Glutamatergic neuron (in vitro differentiated cells): ENCODE measurements around the gene GPR55. TPM values are rescaled to one million over a fixed set of nuclear protein-coding genes. Genes with fewer than 3 reads are reported as not detected.

ENCODE experiments used
- DNase-seq: peaks from one replicate; pipeline ENCODE4 v3.0.0; 2022
- H3K27ac Mint-ChIP-seq: one replicate; pipeline ENCODE4 v1.8.0; 2020; ENCODE audit warnings: mild to moderate bottlenecking, mixed read lengths, inconsistent platforms; ENCODE audit not compliant: unreplicated experiment
- H3K27me3 Mint-ChIP-seq: one replicate; pipeline ENCODE4 v1.8.0; 2020; ENCODE audit warnings: mild to moderate bottlenecking, moderate library complexity, mixed read lengths, inconsistent platforms; ENCODE audit not compliant: unreplicated experiment
- H3K36me3 Mint-ChIP-seq: one replicate; pipeline ENCODE4 v1.8.0; 2020; ENCODE audit warnings: mild to moderate bottlenecking, mixed read lengths, inconsistent platforms; ENCODE audit not compliant: unreplicated experiment
- H3K4me1 Mint-ChIP-seq: one replicate; pipeline ENCODE4 v1.8.0; 2020; ENCODE audit warnings: mild to moderate bottlenecking, low read depth, mixed read lengths, inconsistent platforms; ENCODE audit not compliant: unreplicated experiment
- H3K4me3 Mint-ChIP-seq: one replicate; pipeline ENCODE4 v1.8.0; 2020; ENCODE audit warnings: mild to moderate bottlenecking, mixed read lengths, inconsistent platforms; ENCODE audit not compliant: unreplicated experiment
- H3K9me3 Mint-ChIP-seq: one replicate; pipeline ENCODE4 v1.8.0; 2020; ENCODE audit warnings: mild to moderate bottlenecking, moderate library complexity, mixed read lengths, inconsistent platforms; ENCODE audit not compliant: unreplicated experiment
- total RNA-seq: library from RNA; stranded (reverse); fragmentation: NEBNext Ultra II Directional; extraction: Animal tissue kit (Norgen Biotek cat#: 25700); gene quantifications from one replicate; pipeline ENCODE4 v1.2.1, GENCODE V29; 2021; ENCODE audit not compliant: unreplicated experiment
- TF ChIP-seq, protein P1 (sequence below): fragments of 200-600 bp; sonication (generic); IDR thresholded peaks from one replicate; pipeline ENCODE4 v1.5.0; 2021; ENCODE audit not compliant: partially characterized antibody, unreplicated experiment

Gene GPR55
- total RNA-seq, 1 donor from 2014 or later = not detected

- TF ChIP-seq, protein P1, sequence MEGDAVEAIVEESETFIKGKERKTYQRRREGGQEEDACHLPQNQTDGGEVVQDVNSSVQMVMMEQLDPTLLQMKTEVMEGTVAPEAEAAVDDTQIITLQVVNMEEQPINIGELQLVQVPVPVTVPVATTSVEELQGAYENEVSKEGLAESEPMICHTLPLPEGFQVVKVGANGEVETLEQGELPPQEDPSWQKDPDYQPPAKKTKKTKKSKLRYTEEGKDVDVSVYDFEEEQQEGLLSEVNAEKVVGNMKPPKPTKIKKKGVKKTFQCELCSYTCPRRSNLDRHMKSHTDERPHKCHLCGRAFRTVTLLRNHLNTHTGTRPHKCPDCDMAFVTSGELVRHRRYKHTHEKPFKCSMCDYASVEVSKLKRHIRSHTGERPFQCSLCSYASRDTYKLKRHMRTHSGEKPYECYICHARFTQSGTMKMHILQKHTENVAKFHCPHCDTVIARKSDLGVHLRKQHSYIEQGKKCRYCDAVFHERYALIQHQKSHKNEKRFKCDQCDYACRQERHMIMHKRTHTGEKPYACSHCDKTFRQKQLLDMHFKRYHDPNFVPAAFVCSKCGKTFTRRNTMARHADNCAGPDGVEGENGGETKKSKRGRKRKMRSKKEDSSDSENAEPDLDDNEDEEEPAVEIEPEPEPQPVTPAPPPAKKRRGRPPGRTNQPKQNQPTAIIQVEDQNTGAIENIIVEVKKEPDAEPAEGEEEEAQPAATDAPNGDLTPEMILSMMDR = no peak
Measured at GRCh38 chr2:230885463-230886130, 39.4 kb downstream of the GPR55 start.

DNA sequence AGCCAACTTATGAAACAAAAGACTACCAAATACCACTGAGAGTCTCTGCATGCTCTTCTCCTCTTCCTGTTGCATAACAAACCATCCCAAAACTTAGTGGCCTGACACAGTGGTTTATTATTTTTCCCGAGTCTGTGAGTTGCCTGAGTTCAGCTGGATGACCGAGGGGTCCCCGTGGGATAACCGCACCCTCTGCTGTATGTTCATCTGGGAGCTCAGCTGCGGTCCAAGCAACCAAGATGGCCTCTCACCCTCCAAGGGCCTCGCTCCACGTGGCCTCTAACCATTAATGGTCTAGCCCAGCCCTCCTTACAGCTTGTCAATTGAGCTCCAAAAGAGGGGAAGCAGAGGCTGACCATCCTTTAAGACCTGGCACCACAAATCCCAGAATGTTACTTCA, 43.2 kb downstream of the GPR55 start:
- DNase-seq = no peak
- no peak overlapping the region for H3K27ac Mint-ChIP-seq
- TF ChIP-seq, protein P1 = no peak
- H3K27me3 Mint-ChIP-seq = peaks cover 1% of the 10 kb centered on the region
- H3K9me3 Mint-ChIP-seq = peaks cover 2% of the 10 kb centered on the region
- H3K36me3 Mint-ChIP-seq = peaks cover 5% of the 10 kb centered on the region
- peaks cover 15% of the 10 kb centered on the region for H3K4me1 Mint-ChIP-seq
- no peak overlapping the region for H3K4me3 Mint-ChIP-seq

More at GRCh38 chr2:230885463-230886130, 39.4 kb downstream of the GPR55 start:
- DNase-seq = peak; percentile 70
- peaks cover 12% of the 10 kb centered on the region for H3K4me1 Mint-ChIP-seq
- peak overlapping the region; percentile 80 for H3K27ac Mint-ChIP-seq
- H3K9me3 Mint-ChIP-seq = peaks cover 2% of the 10 kb centered on the region
- H3K27me3 Mint-ChIP-seq = no peaks in the 10 kb centered on the region
- no peaks in the 10 kb centered on the region for H3K36me3 Mint-ChIP-seq
- peak overlapping the region; percentile 12 for H3K4me3 Mint-ChIP-seq

GRCh38 chr2:230879891-230880290, 45.2 kb downstream of the GPR55 start:
- H3K27ac Mint-ChIP-seq = no peak overlapping the region
- H3K9me3 Mint-ChIP-seq = peaks cover 2% of the 10 kb centered on the region
- TF ChIP-seq, protein P1 = no peak
- H3K4me3 Mint-ChIP-seq = no peak overlapping the region
- H3K27me3 Mint-ChIP-seq = peaks cover 14% of the 10 kb centered on the region
- H3K4me1 Mint-ChIP-seq = peaks cover 3% of the 10 kb centered on the region
- DNase-seq = no peak
- peaks cover 5% of the 10 kb centered on the region for H3K36me3 Mint-ChIP-seq

DNA sequence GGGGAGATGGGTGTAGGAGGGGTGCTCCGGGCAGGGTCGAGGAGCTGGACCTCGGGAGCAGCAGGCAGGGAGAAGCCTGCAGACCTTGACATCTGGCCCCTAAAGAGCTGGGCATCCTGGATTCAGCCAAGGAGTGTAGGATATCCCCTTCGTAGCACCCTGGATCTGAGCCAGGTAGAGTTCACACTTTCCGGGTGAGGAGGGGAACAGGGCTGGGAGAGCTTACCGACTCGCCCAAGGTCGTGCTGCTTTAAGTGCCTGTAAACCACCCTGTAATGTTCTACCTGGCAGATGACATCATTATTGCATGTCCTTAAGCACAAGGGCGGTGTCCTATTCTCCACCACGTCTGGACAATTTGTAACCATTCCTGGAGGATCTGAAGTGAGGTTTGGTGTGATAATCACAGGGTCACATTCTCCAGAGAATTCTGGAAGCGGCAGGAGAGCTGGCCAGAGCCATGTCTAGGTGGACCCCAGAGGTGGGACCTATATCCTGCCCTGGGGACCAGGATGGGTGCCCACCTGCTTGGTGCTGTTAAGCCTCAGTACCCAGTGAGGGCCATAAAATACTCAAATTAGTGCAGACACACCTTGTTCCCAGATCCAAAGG, 45.7 kb downstream of the GPR55 start:
- peaks cover 14% of the 10 kb centered on the region for H3K27me3 Mint-ChIP-seq
- no peak for DNase-seq
- no peak overlapping the region for H3K4me3 Mint-ChIP-seq
- H3K36me3 Mint-ChIP-seq = peaks cover 5% of the 10 kb centered on the region
- TF ChIP-seq, protein P1 = no peak
- H3K9me3 Mint-ChIP-seq = peaks cover 2% of the 10 kb centered on the region
- H3K4me1 Mint-ChIP-seq = peaks cover 3% of the 10 kb centered on the region
- H3K27ac Mint-ChIP-seq = no peak overlapping the region

DNA sequence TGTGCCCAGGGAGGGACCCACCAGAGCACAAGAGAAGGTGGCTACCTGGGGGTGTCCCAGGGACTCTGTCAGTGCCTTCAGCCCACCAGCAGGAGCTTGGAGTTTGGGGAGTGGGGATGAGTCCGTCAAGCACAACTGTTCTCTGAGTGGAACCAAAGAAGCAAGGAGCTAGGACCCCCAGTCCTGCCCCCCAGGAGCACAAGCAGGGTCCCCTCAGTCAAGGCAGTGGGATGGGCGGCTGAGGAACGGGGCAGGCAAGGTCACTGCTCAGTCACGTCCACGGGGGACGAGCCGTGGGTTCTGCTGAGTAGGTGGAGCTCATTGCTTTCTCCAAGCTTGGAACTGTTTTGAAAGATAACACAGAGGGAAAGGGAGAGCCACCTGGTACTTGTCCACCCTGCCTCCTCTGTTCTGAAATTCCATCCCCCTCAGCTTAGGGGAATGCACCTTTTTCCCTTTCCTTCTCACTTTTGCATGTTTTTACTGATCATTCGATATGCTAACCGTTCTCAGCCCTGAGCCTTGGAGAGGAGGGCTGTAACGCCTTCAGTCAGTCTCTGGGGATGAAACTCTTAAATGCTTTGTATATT, 46.3 kb downstream of the GPR55 start:
- TF ChIP-seq, protein P1 = no peak
- no peak overlapping the region for H3K27ac Mint-ChIP-seq
- H3K9me3 Mint-ChIP-seq = peaks cover 2% of the 10 kb centered on the region
- no peak for DNase-seq
- peaks cover 14% of the 10 kb centered on the region for H3K27me3 Mint-ChIP-seq
- H3K4me3 Mint-ChIP-seq = no peak overlapping the region
- peaks cover 3% of the 10 kb centered on the region for H3K4me1 Mint-ChIP-seq
- H3K36me3 Mint-ChIP-seq = peaks cover 5% of the 10 kb centered on the region
